Progenitor cell of endocrine pancreas (in vitro differentiated cells): ENCODE results near the gene OSBPL3. TPM values are rescaled to one million over a fixed set of nuclear protein-coding genes. Genes with fewer than 3 reads are reported as not detected.

ENCODE experiments used
- DNase-seq: peaks from one replicate; pipeline ENCODE4 v3.0.0; 2021; ENCODE audit warnings: low spot score; ENCODE audit not compliant: unreplicated experiment
- H3K27ac Mint-ChIP-seq: 2 replicates; pipeline ENCODE4 v1.8.0; 2021; ENCODE audit warnings: mild to moderate bottlenecking, moderate library complexity, mixed read lengths
- H3K27me3 Mint-ChIP-seq: 2 replicates; pipeline ENCODE4 v1.8.0; 2021; ENCODE audit warnings: mixed read lengths
- H3K36me3 Mint-ChIP-seq: 2 replicates; pipeline ENCODE4 v1.8.0; 2022; ENCODE audit warnings: mixed read lengths; ENCODE audit not compliant: insufficient read depth
- H3K4me1 Mint-ChIP-seq: 2 replicates; pipeline ENCODE4 v1.8.0; 2021; ENCODE audit warnings: low read depth, mixed read lengths
- H3K4me3 Mint-ChIP-seq: 2 replicates; pipeline ENCODE4 v1.8.0; 2021; ENCODE audit warnings: low read depth, mild to moderate bottlenecking, moderate library complexity, mixed read lengths
- H3K9me3 Mint-ChIP-seq: 2 replicates; pipeline ENCODE4 v1.8.0; 2021; ENCODE audit warnings: low read depth, mixed read lengths
- CTCF ChIP-seq: fragments of 200-600 bp; sonication (generic); IDR thresholded peaks from one replicate; pipeline ENCODE4 v1.5.0; 2021; ENCODE audit warnings: antibody characterized with exemption, mild to moderate bottlenecking; ENCODE audit not compliant: unreplicated experiment
- total RNA-seq: library from RNA; stranded (reverse); gene quantifications from 2 replicates; pipeline ENCODE4 v1.2.1, GENCODE V29; 2021

Gene OSBPL3
- total RNA-seq, 1 donor from 2014 or later: 11.6 TPM

GRCh38 chr7:24827589-24827988 is 152.4 kb downstream of the OSBPL3 start:
- Mint-ChIP-seq H3K36me3 (no peaks in the 10 kb centered on the region), H3K27ac (no peak overlapping the region), H3K4me3 (no peak overlapping the region), H3K4me1 (peaks cover 20% of the 10 kb centered on the region), H3K9me3 (no peaks in the 10 kb centered on the region), H3K27me3 (no peaks in the 10 kb centered on the region)
- no peak for DNase-seq
- TF ChIP-seq CTCF: no peak

DNA sequence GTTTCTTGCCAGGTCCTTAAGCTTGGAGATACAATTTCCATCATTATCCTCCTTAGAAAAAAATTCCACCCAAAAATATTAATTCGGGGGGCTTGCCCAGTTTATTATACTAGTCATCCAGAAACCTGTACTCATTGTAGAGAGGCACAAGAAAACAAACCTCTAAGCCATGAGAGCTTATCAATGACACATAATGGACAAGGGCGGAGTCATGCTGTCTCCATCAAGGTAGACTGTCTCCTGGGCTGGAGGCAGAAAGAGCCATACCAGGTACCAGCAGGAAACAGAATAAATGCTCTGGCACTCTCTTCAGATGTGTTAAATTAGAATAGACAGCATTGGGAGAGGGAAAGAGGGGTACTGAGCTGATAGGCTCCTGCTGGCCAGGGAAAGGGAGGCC is 153.0 kb downstream of the OSBPL3 start:
- no peaks in the 10 kb centered on the region for H3K9me3 Mint-ChIP-seq
- H3K4me3 Mint-ChIP-seq: no peak overlapping the region
- H3K27me3 Mint-ChIP-seq: no peaks in the 10 kb centered on the region
- H3K27ac Mint-ChIP-seq: peak overlapping the region; percentile 21
- no peak for TF ChIP-seq CTCF
- DNase-seq: no peak
- H3K36me3 Mint-ChIP-seq: no peaks in the 10 kb centered on the region
- H3K4me1 Mint-ChIP-seq: peaks cover 20% of the 10 kb centered on the region

DNA sequence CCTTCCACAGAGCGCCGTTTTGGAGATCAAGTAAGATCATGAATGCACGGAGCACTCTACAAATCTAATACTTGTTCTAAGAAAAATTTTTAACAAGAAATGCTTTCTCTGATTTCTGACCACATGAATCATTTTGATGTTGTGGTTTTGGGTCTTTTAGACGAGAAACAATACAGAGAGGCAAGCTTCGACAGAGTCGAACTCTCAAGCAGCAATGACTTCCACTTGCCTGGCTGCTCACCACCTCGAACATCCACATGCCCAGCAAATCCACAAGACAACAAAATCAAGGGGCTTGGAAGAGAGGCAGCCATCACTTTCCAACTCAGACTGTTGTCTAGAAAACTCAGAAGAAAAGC is 153.3 kb downstream of the OSBPL3 start:
- no peaks in the 10 kb centered on the region for H3K9me3 Mint-ChIP-seq
- H3K27ac Mint-ChIP-seq: no peak overlapping the region
- H3K4me3 Mint-ChIP-seq: no peak overlapping the region
- no peaks in the 10 kb centered on the region for H3K27me3 Mint-ChIP-seq
- no peak for DNase-seq
- no peaks in the 10 kb centered on the region for H3K36me3 Mint-ChIP-seq
- TF ChIP-seq CTCF: no peak
- peaks cover 20% of the 10 kb centered on the region for H3K4me1 Mint-ChIP-seq

DNA sequence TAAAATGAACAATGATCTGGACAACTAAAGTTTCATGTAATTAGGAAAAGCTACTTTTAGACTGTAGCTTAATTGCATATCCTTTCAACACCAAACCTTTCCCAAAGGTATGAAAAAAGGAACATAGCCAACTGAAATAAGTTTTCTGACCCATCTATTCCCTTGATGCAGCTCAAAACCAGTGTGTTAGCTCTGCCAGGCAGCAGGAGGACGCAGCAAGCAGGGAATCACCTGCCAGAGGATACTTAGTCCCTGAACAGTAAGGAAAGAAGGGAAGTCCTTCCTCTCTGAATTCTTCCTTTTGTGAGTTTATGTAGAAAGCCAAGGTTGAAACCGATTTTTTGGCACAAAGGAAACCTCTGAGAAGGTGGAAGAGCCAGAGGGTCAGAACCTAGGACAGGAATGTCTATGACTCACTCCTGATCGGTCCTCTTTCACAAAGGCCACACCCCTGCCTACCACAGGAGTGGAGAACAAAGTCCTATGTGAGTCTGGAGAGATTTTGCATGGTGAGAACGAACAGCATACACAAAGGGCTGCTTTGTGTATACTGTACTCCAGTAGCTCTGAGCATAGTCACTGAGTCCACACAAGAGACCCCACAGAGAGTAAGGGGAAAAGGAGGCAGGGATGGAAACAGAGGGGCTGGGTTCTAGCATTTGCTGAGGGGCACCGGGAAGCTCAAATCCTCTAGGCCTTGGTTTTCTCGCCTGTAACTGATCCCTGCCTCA is 153.9 kb downstream of the OSBPL3 start:
- Mint-ChIP-seq H3K36me3 (no peaks in the 10 kb centered on the region), H3K27ac (peak overlapping the region; percentile 84), H3K9me3 (no peaks in the 10 kb centered on the region), H3K4me1 (peaks cover 22% of the 10 kb centered on the region), H3K4me3 (no peak overlapping the region), H3K27me3 (no peaks in the 10 kb centered on the region)
- no peak for DNase-seq
- TF ChIP-seq CTCF: no peak

- no peak for TF ChIP-seq CTCF
- Mint-ChIP-seq H3K9me3 (no peaks in the 10 kb centered on the region), H3K27ac (no peak overlapping the region), H3K36me3 (no peaks in the 10 kb centered on the region), H3K4me1 (peaks cover 24% of the 10 kb centered on the region), H3K4me3 (no peak overlapping the region), H3K27me3 (no peaks in the 10 kb centered on the region)
- no peak for DNase-seq
These were observed 154.6 kb downstream of the OSBPL3 start for GRCh38 chr7:24825381-24825794.
